H1 (cell line): ENCODE measurements around the gene DLST. TPM values are rescaled to one million over a fixed set of nuclear protein-coding genes. Genes with fewer than 3 reads are reported as not detected.

Experiments used
- CTCF ChIA-PET: fragments of 300-600 bp; sonication (Branson Sonifier 250); formaldehyde crosslinking; loops from one replicate; lab custom pipeline; 2021; ENCODE audit not compliant: partially characterized antibody; lab: Charles Lee
- POLR2A ChIA-PET: fragments of 300-600 bp; sonication (Branson Sonifier 250); formaldehyde crosslinking; loops from one replicate; lab custom pipeline; 2021; ENCODE audit warnings: inconsistent platforms; ENCODE audit not compliant: partially characterized antibody; lab: Charles Lee
- DNase-seq, 2 experiments: peaks; one replicate each; pipeline versions ENCODE4 v3.0.0 to v3.0.0-alpha.2; 2010 to 2022; ENCODE audit warnings: low spot score in 2 of 2, low read depth in 1 of 2, mixed read lengths in 1 of 2
- FAIRE-seq: peaks from 2 replicates; lab custom pipeline; 2011; peaks lifted over from hg19 to GRCh38; lab: Jason Lieb, UNC
- H2AFZ ChIP-seq: 2 replicates; pipeline ENCODE4 v1.8.1; 2012; ENCODE audit warnings: low read length, inconsistent platforms
- H2AK5ac ChIP-seq: 2 replicates; pipeline ENCODE4 v1.6.1; 2013; ENCODE audit warnings: low read depth, low read length
- H2BK120ac ChIP-seq: replicated peaks from 2 replicates; pipeline ENCODE3; 2013; ENCODE audit warnings: low read depth, low read length, inconsistent platforms
- H2BK12ac ChIP-seq: 2 replicates; pipeline ENCODE4 v1.6.1; 2013; ENCODE audit warnings: low read depth, low read length
- H2BK15ac ChIP-seq: 2 replicates; pipeline ENCODE4 v1.6.1; 2013; ENCODE audit warnings: low read length
- H2BK20ac ChIP-seq: 2 replicates; pipeline ENCODE4 v1.6.1; 2013; ENCODE audit warnings: low read length
- H2BK5ac ChIP-seq: 2 replicates; pipeline ENCODE4 v1.6.1; 2013; ENCODE audit warnings: low read depth, low read length
- H3K14ac ChIP-seq: 2 replicates; pipeline ENCODE4 v1.6.1; 2013; ENCODE audit warnings: inconsistent platforms; ENCODE audit not compliant: insufficient read length
- H3K18ac ChIP-seq: 2 replicates; pipeline ENCODE4 v1.6.1; 2013; ENCODE audit warnings: low read length; ENCODE audit errors: extremely low read depth
- H3K23ac ChIP-seq: 2 replicates; pipeline ENCODE4 v1.6.1; 2013; ENCODE audit warnings: inconsistent platforms; ENCODE audit not compliant: insufficient read length
- H3K23me2 ChIP-seq: 2 replicates; pipeline ENCODE4 v1.6.1; 2013; ENCODE audit warnings: low read depth, low read length
- H3K27ac ChIP-seq: 2 replicates; pipeline ENCODE4 v1.6.1; 2011; ENCODE audit warnings: low read depth, low read length, inconsistent platforms
- H3K27me3 ChIP-seq, 4 experiments: replicated peaks in 1 of 4; 1 replicate in 1 of 4; 2 replicates in 3 of 4; pipeline versions ENCODE4 v1.6.1 to v1.8.1; 2011 to 2013; ENCODE audit warnings: low read length in 3 of 4, mild to moderate bottlenecking in 3 of 4, inconsistent platforms in 2 of 4, mixed read lengths in 2 of 4, moderate library complexity in 1 of 4; ENCODE audit not compliant: control insufficient read depth in 3 of 4, insufficient read depth in 3 of 4; ENCODE audit errors: extremely low read depth in 1 of 4
- H3K36me3 ChIP-seq, 4 experiments: 2 replicates each; pipeline versions ENCODE4 v1.6.1 to v1.8.1; 2011 to 2013; ENCODE audit warnings: mild to moderate bottlenecking in 4 of 4, low read length in 3 of 4, moderate library complexity in 2 of 4, control low read depth in 1 of 4, inconsistent platforms in 1 of 4; ENCODE audit not compliant: insufficient read depth in 4 of 4, control insufficient read depth in 2 of 4
- H3K4ac ChIP-seq: replicated peaks from 2 replicates; pipeline ENCODE3; 2013; ENCODE audit warnings: low read length, low read depth, mixed read lengths, inconsistent platforms; ENCODE audit not compliant: insufficient read length
- H3K4me1 ChIP-seq, 4 experiments: replicated peaks in 1 of 4; 1 replicate in 1 of 4; 2 replicates in 3 of 4; pipeline versions ENCODE4 v1.6.1 to v1.8.1; 2011 to 2013; ENCODE audit warnings: low read length in 3 of 4, inconsistent platforms in 2 of 4, mixed read lengths in 1 of 4; ENCODE audit not compliant: insufficient read depth in 4 of 4, control insufficient read depth in 3 of 4
- H3K4me2 ChIP-seq, 2 experiments: 2 replicates each; pipeline versions ENCODE4 v1.6.1 to v1.8.1; 2011 to 2013; ENCODE audit warnings: low read depth in 2 of 2, low read length in 2 of 2, control low read depth in 1 of 2, inconsistent platforms in 1 of 2, mild to moderate bottlenecking in 1 of 2; ENCODE audit not compliant: insufficient read depth in 1 of 2
- H3K4me3 ChIP-seq, 4 experiments: fragments of 200-600, 300-600 bp in 1 of 4; sonication (generic), shearing (Covaris generic), sonication (Bioruptor Twin) in 1 of 4; 2 replicates each; pipeline versions ENCODE4 v1.5.1 to v1.8.1; 2011 to 2016; ENCODE audit warnings: low read length in 4 of 4, low read depth in 3 of 4, control low read depth in 2 of 4, inconsistent platforms in 2 of 4, mild to moderate bottlenecking in 2 of 4, mixed read lengths in 1 of 4, moderate library complexity in 1 of 4; ENCODE audit not compliant: insufficient read depth in 2 of 4; ENCODE audit errors: extremely low read depth in 1 of 4
- H3K56ac ChIP-seq: replicated peaks from 2 replicates; pipeline ENCODE3; 2013; ENCODE audit warnings: low read depth, mild to moderate bottlenecking, mixed read lengths, low read length, inconsistent platforms; ENCODE audit not compliant: insufficient read length
- H3K79me1 ChIP-seq: 2 replicates; pipeline ENCODE4 v1.6.1; 2013; ENCODE audit warnings: low read depth, low read length, control low read depth
- H3K79me2 ChIP-seq, 2 experiments: 2 replicates each; pipeline versions ENCODE4 v1.6.1 to v1.8.1; 2012 to 2013; ENCODE audit warnings: low read length in 2 of 2, mild to moderate bottlenecking in 2 of 2, inconsistent platforms in 1 of 2; ENCODE audit not compliant: insufficient read depth in 2 of 2, control insufficient read depth in 1 of 2
- H3K9ac ChIP-seq, 4 experiments: replicated peaks in 1 of 4; 1 replicate in 1 of 4; 2 replicates in 3 of 4; pipeline versions ENCODE4 v1.6.1 to v1.8.1; 2011 to 2013; ENCODE audit warnings: low read depth in 3 of 4, low read length in 3 of 4, control low read depth in 2 of 4, mild to moderate bottlenecking in 2 of 4, moderate library complexity in 2 of 4, inconsistent platforms in 1 of 4; ENCODE audit errors: extremely low read depth in 1 of 4
- H3K9me3 ChIP-seq, 2 experiments: 2 replicates each; pipeline versions ENCODE4 v1.6.1 to v1.8.1; 2012 to 2013; ENCODE audit warnings: mild to moderate bottlenecking in 2 of 2, moderate library complexity in 2 of 2, control low read depth in 1 of 2, inconsistent platforms in 1 of 2, low read depth in 1 of 2, low read length in 1 of 2, mixed read lengths in 1 of 2; ENCODE audit not compliant: insufficient read depth in 2 of 2
- H4K20me1 ChIP-seq, 2 experiments: replicated peaks in 1 of 2; 2 replicates each; pipeline versions ENCODE3 to v1.8.1; 2011 to 2013; ENCODE audit warnings: inconsistent platforms in 2 of 2, low read length in 2 of 2, mild to moderate bottlenecking in 1 of 2; ENCODE audit not compliant: insufficient read depth in 2 of 2, control insufficient read depth in 1 of 2
- H4K5ac ChIP-seq: 2 replicates; pipeline ENCODE4 v1.6.1; 2013; ENCODE audit warnings: low read length, low read depth, mixed read lengths, inconsistent platforms; ENCODE audit not compliant: insufficient read length
- H4K8ac ChIP-seq: 2 replicates; pipeline ENCODE4 v1.8.0; 2013; ENCODE audit warnings: mild to moderate bottlenecking, moderate library complexity, low read length, inconsistent platforms; ENCODE audit not compliant: insufficient read depth; ENCODE audit errors: extremely low read depth
- H4K91ac ChIP-seq: replicated peaks from 2 replicates; pipeline ENCODE3; 2013; ENCODE audit warnings: low read length, mixed read lengths, inconsistent platforms; ENCODE audit not compliant: insufficient read length
- ASH2L ChIP-seq: fragments of 200-600, 300-600 bp; sonication (generic); IDR thresholded peaks from one replicate; pipeline ENCODE4 v1.7.1; 2017; ENCODE audit warnings: low read length
- KDM1A ChIP-seq: fragments of 200-600, 300-600 bp; sonication (generic); IDR thresholded peaks from 2 replicates; pipeline ENCODE4 v1.7.1; 2016; ENCODE audit warnings: mild to moderate bottlenecking, low read length, borderline replicate concordance
- WGBS, 2 experiments: shearing (Covaris generic) in 1 of 2; methylation state at CpG; one replicate each; pipeline versions ENCODE4 v1.1.6 to v1.1.7; 2013 to 2015; ENCODE audit warnings: low lambda C conversion rate in 2 of 2, mixed read lengths in 2 of 2, inconsistent platforms in 1 of 2, low coverage in 1 of 2, missing lambda C conversion rate in 1 of 2; ENCODE audit not compliant: insufficient replicate concordance in 2 of 2, insufficient coverage in 1 of 2, insufficient read length in 1 of 2; ENCODE audit errors: extremely low coverage in 1 of 2, missing lambda C conversion rate in 1 of 2; 5-methylcytosine and 5-hydroxymethylcytosine counted together
- polyA plus RNA-seq, 7 experiments: library from polyadenylated mRNA; depleted of rRNA in 3 of 7; stranded (reverse) in 5 of 7; unstranded in 2 of 7; fragments of >200 nt in 5 of 7; fragments of 200-250 nt in 2 of 7; gene quantifications; 1 replicate in 5 of 7; 2 replicates in 1 of 7; 4 replicates in 1 of 7; pipeline versions ENCODE4 v1.2.1 to v1.2.3, GENCODE V29; 2011 to 2013; ENCODE audit warnings: missing spikeins in 2 of 7, mixed read lengths in 2 of 7
- total RNA-seq: library from RNA; stranded (reverse); fragmentation: NEBNext Ultra II Directional; extraction: Animal tissue kit (Norgen Biotek cat#: 25700); gene quantifications from 2 replicates; pipeline ENCODE4 v1.2.1, GENCODE V29; 2021

Gene DLST
- total and polyA plus RNA-seq, 2 of the 8 experiments (the other 6 are each of a cell fraction or from before 2014, with no cell fraction given), result 96.5 to 117 TPM

DNA sequence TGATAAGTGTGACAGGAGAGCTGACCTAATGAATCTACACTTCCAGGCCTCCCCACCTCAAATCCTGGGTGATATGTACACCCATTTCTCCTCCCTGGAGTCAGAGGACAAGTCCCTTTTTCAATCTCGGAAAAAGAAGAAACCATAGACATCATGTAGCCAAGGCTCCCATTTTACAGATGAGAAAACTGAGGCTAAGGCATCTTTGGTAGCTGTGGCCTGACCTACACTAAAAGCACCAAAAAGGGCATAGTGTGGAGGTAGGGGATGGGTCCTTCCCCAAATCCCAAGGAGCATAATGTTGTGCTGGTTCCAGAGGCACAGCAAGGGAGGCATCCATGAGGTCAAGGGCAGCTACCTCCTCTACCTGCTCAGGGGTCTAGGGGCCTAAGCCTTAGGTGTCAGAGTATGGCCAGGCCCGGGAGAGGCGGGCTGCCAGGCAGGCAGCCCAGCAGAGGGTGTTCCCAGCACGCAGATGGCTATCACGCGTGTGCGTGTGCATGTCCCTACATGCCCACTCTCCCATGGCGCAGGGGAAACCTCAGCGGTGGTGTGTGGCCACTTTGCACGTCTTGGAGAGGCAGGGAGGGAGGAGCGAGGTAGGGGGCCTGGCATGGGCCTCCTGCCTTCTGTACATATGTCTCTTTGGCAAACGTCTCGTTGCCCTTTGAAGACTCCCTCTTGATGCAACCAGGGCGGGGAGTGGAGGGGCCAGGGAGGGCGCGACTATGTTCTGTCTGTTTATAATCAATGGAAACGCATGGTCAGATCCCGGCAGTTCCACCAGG is 71.2 kb downstream of the DLST start:
- Histone ChIP-seq H2BK15ac (no peak overlapping the region), H3K4me2 (no peak overlapping the region), H3K79me2 (no peaks in the 10 kb centered on the region), H3K56ac (no peak overlapping the region), H2BK120ac (no peak overlapping the region), H2BK5ac (peak overlapping the region; percentile 3; the same call in 1 of the 2 replicates), H4K8ac (peak overlapping the region; percentile 0; the same call in 1 of the 2 replicates), H3K27ac (no peak overlapping the region), H3K79me1 (no peaks in the 10 kb centered on the region), H2AK5ac (peak overlapping the region; percentile 5; the same call in 1 of the 2 replicates), H3K14ac (no peak overlapping the region), H3K9ac (no peak overlapping the region), H3K36me3 (no peaks in the 10 kb centered on the region), H2BK20ac (no peak overlapping the region), H3K18ac (no peak overlapping the region), H3K9me3 (no peaks in the 10 kb centered on the region), H4K91ac (peak overlapping the region; percentile 34), H3K4ac (no peak overlapping the region), H3K4me3 (no peak overlapping the region), H4K20me1 (no peaks in the 10 kb centered on the region), H2BK12ac (peak overlapping the region; percentile 29; the same call in 1 of the 2 replicates), H4K5ac (no peak overlapping the region), H2AFZ (no peak overlapping the region), H3K23me2 (peaks cover 11% of the 10 kb centered on the region), H3K27me3 (peaks cover 0 to 13% (median 12%) of the 10 kb centered on the region in 4 experiments; a peak in 5 of 7 replicates), H3K23ac (no peak overlapping the region), H3K4me1 (peaks cover 2 to 30% (median 15%) of the 10 kb centered on the region in 4 experiments)
- WGBS, 2 experiments, result 94% methylated on average over 18 of the region's 18 CpGs; no CpG with 5 or more reads in 1 of the 2 experiments
- CTCF ChIA-PET, result interaction anchor here (0.9 to 5.3 kb wide), 13 partner anchors 7 to 136 kb away, joined by 3 to 37 read pairs (median 6); partner anchors contain the start of gene EIF2B2
- TF ChIP-seq ASH2L (no peak), KDM1A (peak; percentile 54)
- POLR2A ChIA-PET, result interaction anchor here (0.9 to 3.2 kb wide), 6 partner anchors 15 to 174 kb away, joined by 3 to 17 read pairs (median 3); partner anchors contain the start of gene NEK9
- no peak for DNase-seq
- no peak for FAIRE-seq
